ENCODE measurements around the gene ZBP1. TPM values are rescaled to one million over a fixed set of nuclear protein-coding genes. Genes with fewer than 3 reads are reported as not detected.

The ZBP1 gene
- total and polyA plus RNA-seq, 8 donors = 0.11 to 5.3 (median 0.39) TPM; not detected in 2

DNA sequence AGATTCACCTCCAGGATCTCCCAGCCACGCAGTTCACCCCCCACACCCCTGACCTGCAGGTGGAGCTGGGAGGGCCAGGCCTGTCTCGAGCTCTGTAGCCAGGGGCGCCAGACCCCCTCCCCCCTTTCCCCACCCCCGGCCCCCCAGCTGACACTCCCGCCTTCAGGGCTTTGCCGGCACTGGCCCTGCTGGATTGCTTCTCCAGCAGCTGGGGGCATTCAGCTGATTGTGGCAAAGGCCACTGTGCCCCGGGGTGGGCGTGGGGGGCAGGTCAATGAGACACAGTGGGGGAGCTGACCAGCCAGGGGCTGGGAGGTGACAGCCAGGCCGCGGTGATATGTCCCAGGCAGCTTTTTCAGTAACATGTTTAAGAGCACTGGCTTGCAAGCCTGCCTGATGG, 22.2 kb downstream of the ZBP1 start:
- intact Hi-C loops (cut with DNase I) = loop anchor here (5.0 to 10.0 kb wide), 3 partner anchors 93 to 609 kb away; no protein-coding TSS in a partner anchor
- peak in 1 of 4 donors; percentile 72 for DNase-seq
- Histone ChIP-seq H3K36me3 (no peaks in the 10 kb centered on the region), H3K4me3 (no peak overlapping the region), H3K27ac (no peak overlapping the region), H3K27me3 (peaks cover 0 to 4% of the 10 kb centered on the region in 2 donors), H3K9me3 (no peaks in the 10 kb centered on the region), H3K4me1 (peaks cover 0 to 7% of the 10 kb centered on the region in 2 donors)
- TF ChIP-seq, protein P1, sequence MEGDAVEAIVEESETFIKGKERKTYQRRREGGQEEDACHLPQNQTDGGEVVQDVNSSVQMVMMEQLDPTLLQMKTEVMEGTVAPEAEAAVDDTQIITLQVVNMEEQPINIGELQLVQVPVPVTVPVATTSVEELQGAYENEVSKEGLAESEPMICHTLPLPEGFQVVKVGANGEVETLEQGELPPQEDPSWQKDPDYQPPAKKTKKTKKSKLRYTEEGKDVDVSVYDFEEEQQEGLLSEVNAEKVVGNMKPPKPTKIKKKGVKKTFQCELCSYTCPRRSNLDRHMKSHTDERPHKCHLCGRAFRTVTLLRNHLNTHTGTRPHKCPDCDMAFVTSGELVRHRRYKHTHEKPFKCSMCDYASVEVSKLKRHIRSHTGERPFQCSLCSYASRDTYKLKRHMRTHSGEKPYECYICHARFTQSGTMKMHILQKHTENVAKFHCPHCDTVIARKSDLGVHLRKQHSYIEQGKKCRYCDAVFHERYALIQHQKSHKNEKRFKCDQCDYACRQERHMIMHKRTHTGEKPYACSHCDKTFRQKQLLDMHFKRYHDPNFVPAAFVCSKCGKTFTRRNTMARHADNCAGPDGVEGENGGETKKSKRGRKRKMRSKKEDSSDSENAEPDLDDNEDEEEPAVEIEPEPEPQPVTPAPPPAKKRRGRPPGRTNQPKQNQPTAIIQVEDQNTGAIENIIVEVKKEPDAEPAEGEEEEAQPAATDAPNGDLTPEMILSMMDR (IDR thresholded peaks at IDR 0.05) = no peak
- ATAC-seq = no peak

DNA sequence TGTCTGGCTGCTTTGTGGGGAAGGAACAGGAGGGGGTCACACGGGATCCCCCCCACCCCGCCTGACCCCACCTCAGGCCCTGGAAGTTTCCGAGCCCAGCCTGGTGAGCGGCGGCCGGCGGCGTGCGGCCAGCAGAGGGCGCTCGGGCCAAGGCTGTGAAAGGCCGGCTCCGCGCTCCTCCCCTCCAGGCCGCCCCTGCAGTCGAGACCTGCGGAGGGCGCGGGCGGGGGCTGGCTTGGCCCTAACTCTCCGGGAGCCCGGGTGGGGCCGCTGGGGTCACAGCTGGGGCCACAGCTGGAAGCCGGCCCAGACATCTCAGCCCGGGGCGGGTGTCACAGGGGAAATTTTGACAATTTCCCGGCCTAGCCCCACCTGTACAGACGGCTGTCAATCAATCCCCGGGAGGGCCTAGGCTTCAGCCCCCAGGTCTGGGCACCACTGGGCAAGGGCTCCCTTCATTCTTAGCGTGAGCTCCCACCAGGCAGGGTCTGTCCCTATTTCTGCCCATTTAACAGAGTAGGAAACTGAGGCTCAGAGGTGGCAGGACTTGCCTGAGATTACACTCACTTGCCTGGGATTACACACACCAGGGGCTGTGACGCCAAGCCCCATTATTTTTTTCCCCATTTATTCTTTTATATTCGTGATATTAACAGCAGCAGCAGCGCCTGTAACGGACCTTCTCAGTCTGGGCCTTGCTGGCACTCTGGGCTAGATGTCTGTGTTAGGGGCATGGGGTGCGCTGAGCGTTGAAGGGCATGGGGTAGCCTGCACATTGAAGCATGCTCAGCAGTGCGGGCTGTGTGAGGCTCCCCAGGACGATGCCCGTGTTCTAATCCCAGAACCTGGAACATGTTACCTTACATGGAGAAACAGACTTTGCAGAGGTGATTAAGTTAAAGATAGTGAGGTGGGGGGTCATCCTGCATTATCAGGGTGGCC, 23.0 kb downstream of the ZBP1 start:
- H3K27ac ChIP-seq = no peak overlapping the region
- DNase-seq (peak; percentile 56 to 94 (median 66)), ATAC-seq (peak; percentile 93)
- H3K27me3 ChIP-seq = peaks cover 0 to 4% of the 10 kb centered on the region in 2 donors
- H3K36me3 ChIP-seq = no peaks in the 10 kb centered on the region
- H3K9me3 ChIP-seq = no peaks in the 10 kb centered on the region
- TF ChIP-seq, protein P1 (IDR thresholded peaks at IDR 0.05) = peak; percentile 95 to 96
- no peak overlapping the region for H3K4me3 ChIP-seq
- H3K4me1 ChIP-seq = peaks cover 0 to 7% of the 10 kb centered on the region in 2 donors
- intact Hi-C loops (cut with DNase I) = loop anchor here (5.0 to 10.0 kb wide), 3 partner anchors 92 to 610 kb away; no protein-coding TSS in a partner anchor

DNA sequence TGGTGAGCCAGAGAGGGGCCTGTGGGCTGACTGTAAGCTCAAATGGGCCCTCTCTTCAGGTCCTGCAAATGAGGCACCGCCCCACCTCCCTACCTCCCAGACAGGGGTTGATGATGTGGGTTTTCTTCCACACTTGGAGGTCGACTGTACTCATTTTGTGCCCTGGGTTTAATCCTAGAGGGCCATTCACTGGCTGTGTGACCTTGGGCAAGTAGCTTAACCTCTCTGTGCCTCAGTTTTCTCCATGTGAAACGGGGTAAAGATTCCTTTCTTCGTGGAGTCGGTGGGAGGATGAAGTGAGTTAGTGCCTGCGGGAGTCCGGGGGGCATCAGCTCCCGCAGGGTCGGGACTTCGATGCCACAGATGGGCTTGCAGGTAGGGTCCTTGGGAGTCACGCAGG, 23.9 kb downstream of the ZBP1 start:
- ATAC-seq = no peak
- intact Hi-C loops (cut with DNase I) = loop anchor here (5.0 to 10.0 kb wide), 3 partner anchors 92 to 611 kb away; no protein-coding TSS in a partner anchor
- Histone ChIP-seq H3K4me1 (peaks cover 0 to 7% of the 10 kb centered on the region in 2 donors), H3K9me3 (no peaks in the 10 kb centered on the region), H3K4me3 (no peak overlapping the region), H3K27ac (no peak overlapping the region), H3K36me3 (no peaks in the 10 kb centered on the region), H3K27me3 (peaks cover 0 to 4% of the 10 kb centered on the region in 2 donors)
- TF ChIP-seq, protein P1 (IDR thresholded peaks at IDR 0.05) = no peak
- DNase-seq = peak in 1 of 4 donors; percentile 23

DNA sequence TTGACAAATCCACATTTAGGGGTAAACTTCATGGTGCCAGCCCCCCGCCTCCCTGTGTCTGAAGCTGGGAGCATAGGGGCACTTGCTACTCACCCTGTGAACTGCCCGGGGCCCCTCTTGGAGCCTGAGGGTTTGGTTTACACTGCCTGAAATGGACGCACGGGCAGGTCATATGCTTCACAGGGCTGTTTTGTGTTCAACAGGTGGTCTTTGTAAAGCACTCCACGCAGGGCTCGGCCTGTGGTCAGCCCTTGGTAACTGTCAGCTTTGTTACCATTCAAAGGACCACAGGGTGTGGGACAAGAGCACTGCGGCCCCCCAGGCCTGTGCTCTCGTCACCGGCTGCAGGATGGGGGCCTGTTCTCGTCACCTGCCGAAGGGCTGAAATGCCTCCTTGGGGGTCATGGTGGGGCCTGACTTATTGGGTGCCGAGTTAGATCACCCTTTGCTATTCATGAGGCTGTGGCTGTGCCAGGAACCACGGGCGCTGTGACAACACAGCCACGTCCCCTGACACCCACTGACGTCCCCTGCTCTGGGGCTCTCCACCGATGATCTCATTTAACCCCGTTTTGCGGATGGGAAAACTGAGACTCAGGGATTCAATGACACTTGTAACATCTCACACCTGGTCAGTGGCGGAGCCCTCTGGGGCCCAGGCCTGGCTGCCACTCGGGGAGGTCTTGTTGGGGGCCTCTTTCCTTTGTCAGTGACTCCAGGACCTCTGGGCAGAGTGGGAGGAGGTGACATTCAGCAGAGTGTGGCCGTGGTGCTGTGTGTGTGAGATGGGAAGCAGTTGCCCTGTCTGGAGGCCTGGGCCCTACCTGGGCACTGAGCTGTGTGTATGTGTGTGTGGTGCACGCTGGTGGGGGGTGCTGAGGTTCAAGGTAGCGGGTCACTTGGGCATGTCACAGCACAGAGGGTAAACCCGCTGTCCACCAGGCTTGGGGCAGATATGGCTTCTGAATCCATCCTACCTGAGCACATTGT, 24.9 kb downstream of the ZBP1 start:
- intact Hi-C loops (cut with DNase I) = loop anchor here (2.0 to 10.0 kb wide), 4 partner anchors 81 to 612 kb away; no protein-coding TSS in a partner anchor
- Histone ChIP-seq H3K4me3 (no peak overlapping the region), H3K9me3 (no peaks in the 10 kb centered on the region), H3K4me1 (peaks cover 0 to 7% of the 10 kb centered on the region in 2 donors), H3K27ac (no peak overlapping the region), H3K27me3 (peaks cover 0 to 4% of the 10 kb centered on the region in 2 donors), H3K36me3 (no peaks in the 10 kb centered on the region)
- TF ChIP-seq, protein P1 (IDR thresholded peaks at IDR 0.05) = no peak
- ATAC-seq (no peak), DNase-seq (peak in 1 of 4 donors; percentile 65)
